WTC11 (cell line): ENCODE results near the gene ADAMTS12.

Experiments used
- CTCF ChIP-seq: fragments of 200-600 bp; IDR thresholded peaks from 2 replicates; pipeline ENCODE4 v1.8.0; 2022; ENCODE audit warnings: antibody characterized with exemption
- FOXJ3 ChIP-seq: sonication (generic); formaldehyde crosslinking; IDR thresholded peaks from 2 replicates; pipeline ENCODE4 v1.9.0; 2021; ENCODE audit warnings: missing genetic modification reagents, mild to moderate bottlenecking, borderline replicate concordance
- MYBL2 ChIP-seq: sonication (generic); formaldehyde crosslinking; IDR thresholded peaks from 2 replicates; pipeline ENCODE4 v1.8.1; 2023; ENCODE audit warnings: mild to moderate bottlenecking, moderate library complexity, missing genetic modification reagents
- TCF7 ChIP-seq: sonication (generic); formaldehyde crosslinking; IDR thresholded peaks from 2 replicates; pipeline ENCODE4 v1.8.0; 2022; ENCODE audit warnings: mild to moderate bottlenecking, low read depth, missing genetic modification reagents, moderate library complexity
- TEAD4 ChIP-seq: sonication (generic); formaldehyde crosslinking; IDR thresholded peaks from 2 replicates; pipeline ENCODE4 v1.8.0; 2022; ENCODE audit warnings: mild to moderate bottlenecking, missing genetic modification reagents
- ZBTB21 ChIP-seq: sonication (generic); formaldehyde crosslinking; IDR thresholded peaks from 2 replicates; pipeline ENCODE4 v1.8.1; 2023; ENCODE audit warnings: mild to moderate bottlenecking, missing genetic modification reagents, borderline replicate concordance
- TF ChIP-seq, protein P1 (sequence below): sonication (generic); formaldehyde crosslinking; IDR thresholded peaks from 2 replicates; pipeline ENCODE4 v1.8.0; 2022; ENCODE audit warnings: missing genetic modification reagents

GRCh38 chr5:33937017-33937706 lies 45.4 kb upstream of the ADAMTS12 start:
- TF ChIP-seq MYBL2 (CRISPR knock-in tag) (no peak), ZBTB21 (CRISPR knock-in tag) (no peak), CTCF (no peak), FOXJ3 (CRISPR knock-in tag) (no peak), TEAD4 (CRISPR knock-in tag) (no peak), TCF7 (CRISPR knock-in tag) (no peak)
- TF ChIP-seq, protein P1, sequence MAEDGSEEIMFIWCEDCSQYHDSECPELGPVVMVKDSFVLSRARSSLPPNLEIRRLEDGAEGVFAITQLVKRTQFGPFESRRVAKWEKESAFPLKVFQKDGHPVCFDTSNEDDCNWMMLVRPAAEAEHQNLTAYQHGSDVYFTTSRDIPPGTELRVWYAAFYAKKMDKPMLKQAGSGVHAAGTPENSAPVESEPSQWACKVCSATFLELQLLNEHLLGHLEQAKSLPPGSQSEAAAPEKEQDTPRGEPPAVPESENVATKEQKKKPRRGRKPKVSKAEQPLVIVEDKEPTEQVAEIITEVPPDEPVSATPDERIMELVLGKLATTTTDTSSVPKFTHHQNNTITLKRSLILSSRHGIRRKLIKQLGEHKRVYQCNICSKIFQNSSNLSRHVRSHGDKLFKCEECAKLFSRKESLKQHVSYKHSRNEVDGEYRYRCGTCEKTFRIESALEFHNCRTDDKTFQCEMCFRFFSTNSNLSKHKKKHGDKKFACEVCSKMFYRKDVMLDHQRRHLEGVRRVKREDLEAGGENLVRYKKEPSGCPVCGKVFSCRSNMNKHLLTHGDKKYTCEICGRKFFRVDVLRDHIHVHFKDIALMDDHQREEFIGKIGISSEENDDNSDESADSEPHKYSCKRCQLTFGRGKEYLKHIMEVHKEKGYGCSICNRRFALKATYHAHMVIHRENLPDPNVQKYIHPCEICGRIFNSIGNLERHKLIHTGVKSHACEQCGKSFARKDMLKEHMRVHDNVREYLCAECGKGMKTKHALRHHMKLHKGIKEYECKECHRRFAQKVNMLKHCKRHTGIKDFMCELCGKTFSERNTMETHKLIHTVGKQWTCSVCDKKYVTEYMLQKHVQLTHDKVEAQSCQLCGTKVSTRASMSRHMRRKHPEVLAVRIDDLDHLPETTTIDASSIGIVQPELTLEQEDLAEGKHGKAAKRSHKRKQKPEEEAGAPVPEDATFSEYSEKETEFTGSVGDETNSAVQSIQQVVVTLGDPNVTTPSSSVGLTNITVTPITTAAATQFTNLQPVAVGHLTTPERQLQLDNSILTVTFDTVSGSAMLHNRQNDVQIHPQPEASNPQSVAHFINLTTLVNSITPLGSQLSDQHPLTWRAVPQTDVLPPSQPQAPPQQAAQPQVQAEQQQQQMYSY (CRISPR knock-in tag): no peak
